ENCODE results near the gene C13orf46.

The C13orf46 gene

GRCh38 chr13:113970810-113971470 is 2.9 kb downstream of the C13orf46 start:
- DNase-seq (ENCODE audit: low spot score) = no peak

DNA sequence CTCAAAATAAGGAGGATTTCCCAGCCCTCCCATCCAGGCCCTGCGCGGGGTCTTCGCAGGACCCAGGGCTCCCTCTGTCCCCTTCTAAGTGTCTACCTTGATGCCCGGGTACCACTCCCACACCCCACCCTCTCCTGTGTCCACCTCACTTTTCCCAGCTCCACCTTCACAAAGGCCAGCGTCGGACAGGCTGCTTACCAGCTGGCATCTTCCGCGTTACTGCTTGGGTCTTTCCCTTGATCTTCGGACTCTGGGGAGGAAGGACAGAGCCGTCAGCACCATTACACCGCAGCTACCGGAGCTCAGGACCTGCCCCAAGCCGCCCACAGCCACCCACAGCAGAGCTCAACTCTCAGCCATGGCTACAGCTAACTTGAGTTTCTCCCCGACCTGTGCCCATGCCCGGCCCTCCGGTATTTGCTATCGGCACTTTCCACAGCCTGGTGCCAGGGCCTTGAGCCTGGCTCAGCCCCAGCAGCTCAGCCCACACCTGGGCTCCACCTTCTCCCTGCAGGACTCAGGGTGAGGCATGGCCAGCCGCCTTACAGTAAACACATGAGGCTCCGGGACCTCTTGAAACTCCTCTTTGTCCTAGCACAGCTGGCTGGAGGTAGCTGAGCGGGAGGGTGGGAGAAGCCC is 3.8 kb downstream of the C13orf46 start:
- no peak for DNase-seq (ENCODE audit: low spot score)

DNA sequence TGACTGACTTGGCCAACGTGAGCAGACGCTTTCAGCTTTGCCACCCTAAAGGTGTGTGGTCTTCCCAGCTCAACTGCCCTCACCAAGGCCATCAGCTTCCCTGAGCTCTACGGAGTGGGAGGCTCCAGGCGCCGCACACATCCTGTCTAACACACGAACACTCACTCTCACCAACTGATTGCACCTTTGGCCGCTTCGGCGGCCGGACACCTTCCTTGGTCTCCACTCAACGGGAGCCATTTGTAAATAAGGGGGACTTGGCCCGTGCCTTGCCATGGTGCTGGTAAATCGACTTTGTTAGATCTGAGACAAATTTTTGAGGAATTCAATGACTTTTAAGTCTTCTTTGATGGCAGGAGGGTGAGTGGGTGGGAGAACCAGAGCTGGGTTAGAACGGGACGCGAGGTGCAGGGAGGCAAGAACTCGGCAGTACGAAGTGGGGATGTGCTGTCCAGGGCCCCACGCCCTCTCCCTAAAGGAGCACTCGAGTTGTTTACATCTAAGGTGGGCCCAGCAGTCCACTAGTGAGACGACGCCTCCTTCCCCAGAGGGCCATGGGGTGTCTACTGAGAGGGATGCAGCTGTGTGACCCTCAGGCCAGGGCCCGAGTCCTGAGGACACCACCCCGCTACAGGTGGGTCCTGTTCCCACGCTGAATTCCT is 4.4 kb downstream of the C13orf46 start:
- DNase-seq (ENCODE audit: low spot score) = no peak

DNA sequence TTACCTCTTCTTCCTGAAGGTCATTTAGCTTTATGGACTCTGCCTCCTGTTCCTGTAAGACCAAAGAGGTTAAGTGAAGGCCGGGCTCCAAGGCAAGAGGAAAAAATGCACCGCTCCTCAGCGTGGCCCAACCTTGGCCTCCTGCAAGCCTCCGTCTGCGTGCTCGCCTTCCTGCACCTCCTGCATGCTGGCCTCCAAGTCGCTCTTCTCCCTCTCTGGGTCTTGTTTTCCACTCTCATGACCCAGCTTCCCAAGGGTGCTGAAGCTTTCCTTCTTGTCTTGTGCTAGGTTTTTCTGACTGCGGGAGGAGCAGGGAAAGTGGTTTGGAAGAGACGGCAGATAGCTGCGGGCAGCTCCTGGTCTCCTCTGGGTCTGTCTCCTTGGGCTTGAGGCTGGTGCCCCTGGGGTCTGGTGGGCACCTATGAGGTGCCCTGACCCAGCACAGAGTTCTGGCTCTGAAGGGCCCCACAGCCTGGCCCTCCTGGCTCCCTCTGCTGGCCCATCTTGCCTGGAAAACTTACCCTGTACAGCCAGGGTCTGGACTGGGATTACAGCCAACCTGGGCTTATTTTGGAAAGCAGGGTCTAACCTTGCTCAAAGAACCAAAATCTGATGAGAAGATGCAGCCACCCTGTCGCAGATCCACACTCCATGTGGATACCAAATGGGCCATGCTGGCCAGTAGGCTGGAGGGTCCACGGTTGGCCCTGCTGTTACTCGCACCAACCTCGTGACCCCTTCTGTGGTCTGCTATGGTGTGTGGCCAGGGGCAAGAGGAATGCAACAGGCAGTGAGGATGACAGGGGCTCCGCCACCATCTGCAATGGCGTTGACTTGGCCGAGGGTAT is 5.2 kb downstream of the C13orf46 start:
- no peak for DNase-seq (ENCODE audit: low spot score)

DNA sequence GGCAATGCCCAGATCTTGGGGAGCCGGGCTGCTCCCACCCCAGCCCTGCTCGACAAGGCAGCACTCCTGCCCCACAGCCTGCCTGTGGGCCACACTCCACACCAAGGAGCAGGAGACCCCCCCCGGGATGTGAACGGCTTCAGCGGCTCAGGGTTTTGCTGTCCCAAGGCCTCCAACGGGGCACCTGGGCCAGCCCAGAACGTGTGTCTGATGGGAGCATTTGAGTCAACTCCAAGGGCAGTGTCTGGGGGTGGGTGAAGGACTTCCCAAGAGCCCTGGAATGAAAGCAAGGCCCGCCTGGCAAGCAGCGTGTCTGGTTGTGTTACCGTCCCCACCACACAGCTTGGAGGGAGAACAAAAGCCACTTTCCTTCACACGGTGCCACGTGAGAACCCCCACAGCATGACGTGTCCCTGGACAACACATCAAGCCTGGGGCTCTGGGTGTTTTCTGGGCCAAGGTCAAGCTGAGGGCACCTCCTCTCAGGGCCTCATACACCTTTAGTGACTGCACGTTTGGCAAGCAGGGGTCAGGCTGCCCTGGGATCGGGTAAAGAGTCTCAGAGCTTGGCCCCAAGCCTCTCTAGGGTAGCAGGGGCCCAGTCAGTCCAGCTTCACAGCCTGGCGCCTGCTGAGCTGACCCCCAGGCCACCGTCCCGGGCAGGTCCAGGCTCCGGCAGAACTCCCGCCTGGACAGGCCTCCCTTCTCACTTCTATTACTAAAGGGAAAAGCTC is 6.0 kb downstream of the C13orf46 start:
- DNase-seq (ENCODE audit: low spot score) = no peak

DNA sequence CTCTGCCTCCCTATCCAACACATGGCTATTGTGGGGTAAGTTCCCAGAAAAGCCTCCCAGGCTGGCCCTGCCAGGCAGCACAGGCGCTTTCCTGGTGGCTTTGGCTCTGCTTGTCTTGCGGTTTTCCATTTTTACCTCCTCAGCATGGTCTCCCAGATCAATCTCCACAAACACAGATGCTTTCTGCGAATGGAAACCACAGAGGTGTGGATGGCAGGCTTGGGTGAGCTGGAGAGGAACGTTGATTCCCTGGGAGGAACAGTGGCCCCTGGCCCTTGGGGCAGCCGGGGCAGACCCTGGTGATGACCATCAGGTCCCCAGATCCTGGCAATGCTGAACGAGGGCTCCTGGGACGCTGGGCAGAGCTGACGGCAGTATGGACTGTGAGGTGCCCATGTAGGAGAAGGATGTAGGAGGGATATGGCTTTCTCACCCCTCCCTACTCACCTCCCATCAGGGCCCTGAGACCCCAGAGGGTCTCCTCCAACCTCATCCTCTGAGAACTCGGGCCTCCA is 6.6 kb downstream of the C13orf46 start:
- no peak for DNase-seq (ENCODE audit: low spot score)

- no peak for DNase-seq (ENCODE audit: low spot score)
These were observed 7.7 kb downstream of the C13orf46 start for GRCh38 chr13:113965968-113966884.

GRCh38 chr13:113965383-113965874 is 8.4 kb downstream of the C13orf46 start:
- DNase-seq (ENCODE audit: low spot score) = no peak

- DNase-seq (ENCODE audit: low spot score) = no peak
These were observed 9.5 kb downstream of the C13orf46 start for GRCh38 chr13:113964251-113964995.

GRCh38 chr13:113963376-113963775 is 10.5 kb downstream of the C13orf46 start:
- no peak for DNase-seq (ENCODE audit: low spot score)

GRCh38 chr13:113962975-113963374 is 10.9 kb downstream of the C13orf46 start:
- DNase-seq (ENCODE audit: low spot score) = no peak

GRCh38 chr13:113962386-113962785 is 11.5 kb downstream of the C13orf46 start:
- DNase-seq (ENCODE audit: low spot score) = no peak

GRCh38 chr13:113960276-113960948 is 13.5 kb downstream of the C13orf46 start:
- DNase-seq (ENCODE audit: low spot score) = no peak

GRCh38 chr13:113959198-113959597 is 14.7 kb downstream of the C13orf46 start:
- no peak for DNase-seq (ENCODE audit: low spot score)

DNA sequence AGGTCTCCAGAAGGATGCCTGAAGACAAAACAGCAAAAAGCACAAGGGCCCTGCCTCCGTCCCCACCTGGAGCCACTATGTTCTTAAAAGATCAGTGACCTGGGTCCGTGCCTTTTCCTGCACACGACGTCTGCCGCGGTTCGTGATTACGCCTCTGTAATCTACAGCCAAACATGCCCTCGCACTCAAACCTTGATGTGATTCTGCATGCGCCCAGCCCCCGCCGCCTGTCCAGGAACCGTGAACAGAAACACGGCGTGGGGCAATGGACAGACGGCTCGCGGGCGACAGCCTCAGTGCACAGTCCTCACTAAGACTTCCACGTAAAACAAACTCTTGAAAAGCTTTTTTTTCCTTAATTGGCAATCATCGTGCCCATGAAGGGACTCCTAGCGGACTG is 15.5 kb downstream of the C13orf46 start:
- no peak for DNase-seq (ENCODE audit: low spot score)

- DNase-seq (ENCODE audit: low spot score) = no peak
These were observed 17.3 kb downstream of the C13orf46 start for GRCh38 chr13:113956571-113956970.

DNA sequence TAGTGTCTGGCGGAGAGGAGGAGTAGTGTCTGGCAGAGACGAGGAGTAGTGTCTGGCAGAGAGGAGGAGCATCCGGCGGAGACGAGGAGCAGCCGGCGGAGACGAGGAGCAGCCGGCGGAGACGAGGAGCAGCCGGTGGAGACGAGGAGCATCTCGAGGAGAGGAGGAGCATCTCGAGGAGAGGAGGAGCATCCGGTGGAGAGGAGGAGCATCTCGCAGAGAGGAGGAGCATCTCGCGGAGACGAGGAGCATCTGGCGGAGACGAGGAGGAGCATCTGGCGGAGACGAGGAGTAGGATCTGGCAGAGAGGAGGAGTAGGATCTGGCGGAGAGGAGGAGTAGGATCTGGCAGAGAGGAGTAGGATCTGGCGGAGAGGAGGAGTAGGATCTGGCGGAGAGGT is 18.2 kb downstream of the C13orf46 start:
- DNase-seq (ENCODE audit: low spot score) = no peak

- DNase-seq (ENCODE audit: low spot score) = no peak
These were observed 18.6 kb downstream of the C13orf46 start for GRCh38 chr13:113955235-113955634.
